Erythroblast (primary cell): Measurements from ENCODE around the gene ACBD5.

Source experiments
- GATA1 ChIP-seq: IDR thresholded peaks from 2 replicates; pipeline ENCODE4 v1.6.1; 2011; ENCODE audit warnings: low read depth, mild to moderate bottlenecking, control low read depth, low read length, moderate library complexity
- POLR2A ChIP-seq: IDR thresholded peaks from 2 replicates; pipeline ENCODE4 v1.6.1; 2011; ENCODE audit warnings: mild to moderate bottlenecking, low read length

DNA sequence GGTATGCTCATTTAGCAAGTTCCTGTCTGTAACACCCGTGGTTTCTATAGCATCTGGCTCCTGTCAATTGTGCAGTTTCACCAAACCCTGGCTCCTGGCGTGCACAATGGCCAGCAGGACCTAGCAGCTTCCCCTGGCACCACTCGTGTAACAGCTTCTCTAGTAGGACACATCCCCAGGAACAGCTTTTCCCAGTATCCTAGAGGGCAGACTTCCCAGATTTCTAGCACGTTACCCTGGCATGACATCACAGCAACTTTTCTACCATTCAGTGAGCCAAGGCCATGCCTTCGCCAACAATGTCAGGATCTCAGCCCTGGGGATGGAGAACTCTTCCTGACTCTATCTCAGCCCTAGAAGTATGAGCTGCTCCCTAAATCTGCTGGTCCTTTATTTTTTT lies 92.9 kb downstream of the ACBD5 start:
- TF ChIP-seq POLR2A (no peak), GATA1 (no peak)
